DMS 273 treated with DMSO at 0.1 percent for 48 hours (cell line): ENCODE data around the gene MMP24.

Source experiments
- DNase-seq: peaks from one replicate; lab custom pipeline; 2025; lab: John Stamatoyannopoulos, UW

The MMP24 gene

DNA sequence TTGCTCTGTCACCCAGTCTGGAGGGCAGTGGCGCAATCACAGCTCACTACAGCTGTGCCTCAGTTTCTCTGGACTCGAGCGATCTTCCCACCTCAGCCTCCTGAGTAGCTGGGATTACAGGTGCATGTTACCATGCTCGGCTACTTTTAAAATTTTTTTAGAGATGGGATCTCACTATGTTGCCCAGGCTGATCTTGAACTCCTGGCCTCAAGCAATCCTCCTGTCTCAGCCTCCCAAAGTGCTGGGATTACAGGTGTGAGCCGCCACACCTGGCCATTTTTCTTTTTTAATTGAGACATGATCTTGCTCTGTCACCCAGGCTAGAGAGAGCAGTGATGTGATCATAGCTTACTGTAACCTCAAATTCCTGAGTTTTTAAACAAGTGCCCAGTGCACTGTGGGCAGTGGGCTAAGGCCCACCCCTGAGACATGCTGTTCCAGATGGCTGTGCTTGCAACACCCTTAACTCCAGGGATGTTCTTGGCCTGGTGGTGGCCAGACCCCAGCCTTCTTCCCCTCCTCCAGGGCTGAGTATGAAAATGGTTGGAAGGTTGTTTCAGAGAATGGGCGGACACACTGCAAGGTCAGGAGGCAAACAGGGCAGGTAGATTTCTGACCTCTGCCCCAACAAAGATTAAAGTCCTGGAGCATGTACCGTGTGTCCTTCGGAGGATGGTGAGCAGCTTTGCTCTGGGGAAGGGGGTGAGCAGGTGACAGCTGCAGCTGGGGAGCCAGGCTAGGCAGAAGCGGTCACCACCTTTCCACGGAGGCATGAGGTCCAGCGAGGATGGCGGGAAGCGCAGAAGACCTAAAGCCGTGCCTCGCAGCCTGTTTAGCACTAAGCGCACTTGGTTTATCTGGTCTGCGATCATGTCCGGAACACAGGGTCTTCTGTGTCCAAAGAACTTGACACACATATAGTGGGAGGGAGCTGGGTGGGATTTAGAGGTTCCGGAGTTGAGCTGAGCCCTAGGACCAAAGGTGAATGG is 67.1 kb downstream of the MMP24 start:
- no peak for DNase-seq

DNA sequence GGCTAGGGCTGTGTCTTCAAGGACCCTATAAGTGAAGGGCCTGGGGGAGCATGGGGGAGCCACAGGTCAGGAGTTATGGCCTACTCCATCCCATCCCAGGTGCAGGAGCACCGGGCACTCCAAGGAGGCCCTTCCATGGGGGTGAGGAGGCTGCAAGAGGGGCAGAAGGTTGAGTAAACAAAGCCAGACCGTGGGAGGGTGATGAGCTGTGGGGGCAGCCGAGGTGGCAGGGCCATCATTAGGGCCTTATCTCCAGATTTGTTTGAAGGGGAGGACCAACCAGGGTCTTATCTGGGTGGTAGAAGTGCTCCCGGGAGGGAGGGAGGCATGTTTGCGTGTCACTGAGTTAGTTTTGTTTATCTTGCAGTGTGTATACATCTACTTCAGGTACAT is 67.8 kb downstream of the MMP24 start:
- DNase-seq, result no peak

DNA sequence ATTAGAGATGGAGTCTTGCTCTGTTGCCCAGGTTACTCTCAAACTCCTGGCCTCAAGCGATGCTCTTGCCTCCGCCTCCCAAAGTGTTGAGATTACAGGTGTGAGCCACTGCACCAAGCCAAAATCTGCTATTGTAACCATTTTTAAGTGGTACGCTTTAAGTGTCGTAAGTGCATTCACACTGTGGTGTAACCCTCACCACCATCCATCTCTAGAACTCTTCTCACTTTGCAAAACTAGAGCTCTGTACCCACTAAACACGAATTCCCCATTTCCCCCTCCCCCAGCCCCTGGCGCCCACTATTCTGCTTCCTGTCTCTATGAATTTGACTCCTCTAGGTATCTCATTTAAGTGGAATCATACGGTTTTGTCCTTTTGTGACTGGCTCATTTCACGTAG is 68.6 kb downstream of the MMP24 start:
- no peak for DNase-seq

DNA sequence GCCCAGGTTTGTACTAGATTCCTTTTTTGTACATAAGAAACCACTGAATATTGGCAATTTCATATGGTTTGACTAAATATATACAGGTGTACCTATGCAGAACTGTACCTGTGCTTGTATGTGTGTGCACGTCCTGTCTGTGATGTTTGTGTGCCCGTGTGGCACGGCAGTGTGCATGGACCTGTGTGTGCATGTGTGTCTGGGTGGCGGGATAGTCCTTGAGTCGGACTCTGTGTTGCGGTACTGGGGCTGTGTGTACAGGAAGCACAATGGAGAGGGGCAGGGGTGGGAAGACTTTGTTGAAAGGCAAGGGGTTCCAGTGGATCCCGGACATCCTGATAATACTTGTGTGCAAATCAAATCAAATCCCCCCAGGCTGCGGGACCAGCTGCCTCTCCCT is 69.2 kb downstream of the MMP24 start:
- DNase-seq, result no peak

DNA sequence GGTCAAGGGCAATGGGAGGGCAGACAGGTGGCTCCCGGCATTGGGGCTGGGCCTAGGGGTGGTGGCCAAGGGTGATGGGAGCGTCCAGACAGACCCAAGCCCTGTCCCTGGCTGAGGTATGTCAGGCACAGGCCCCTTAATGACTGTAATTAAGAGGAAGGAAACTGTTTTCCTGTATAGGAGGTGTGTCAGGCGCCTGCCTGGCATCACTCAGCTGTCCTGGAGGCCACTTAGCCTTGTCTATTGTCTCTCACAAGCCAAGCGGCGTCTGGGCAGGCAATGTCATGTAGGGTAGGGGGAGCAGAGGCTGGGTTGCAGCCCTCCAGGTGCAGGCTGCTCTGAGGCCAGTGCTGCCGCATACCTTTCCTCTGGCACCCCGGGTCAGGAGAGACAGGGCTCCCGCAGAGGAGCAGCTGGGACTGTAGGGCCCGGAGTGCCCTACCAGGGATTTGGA is 69.6 kb downstream of the MMP24 start:
- no peak for DNase-seq

DNA sequence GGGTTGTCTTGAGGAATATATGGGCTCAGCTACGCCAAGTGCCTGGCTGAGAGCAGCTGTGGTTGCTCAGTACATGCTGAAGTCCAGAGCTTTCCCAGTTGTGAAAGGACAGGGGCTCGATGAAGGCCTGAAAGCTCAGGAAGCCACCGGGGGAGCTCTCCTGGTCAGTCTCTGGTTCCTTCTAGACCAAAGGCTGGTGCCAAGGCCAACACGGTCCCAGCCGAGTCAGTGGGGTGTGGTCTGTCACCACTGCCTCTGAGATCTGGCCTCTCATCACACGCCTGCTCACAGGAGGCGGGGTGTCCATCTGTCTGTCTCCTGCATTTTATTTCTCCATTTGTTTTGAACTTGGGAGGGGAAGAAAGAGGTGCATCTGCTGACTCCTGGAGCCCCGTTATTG is 70.7 kb downstream of the MMP24 start:
- no peak for DNase-seq

DNA sequence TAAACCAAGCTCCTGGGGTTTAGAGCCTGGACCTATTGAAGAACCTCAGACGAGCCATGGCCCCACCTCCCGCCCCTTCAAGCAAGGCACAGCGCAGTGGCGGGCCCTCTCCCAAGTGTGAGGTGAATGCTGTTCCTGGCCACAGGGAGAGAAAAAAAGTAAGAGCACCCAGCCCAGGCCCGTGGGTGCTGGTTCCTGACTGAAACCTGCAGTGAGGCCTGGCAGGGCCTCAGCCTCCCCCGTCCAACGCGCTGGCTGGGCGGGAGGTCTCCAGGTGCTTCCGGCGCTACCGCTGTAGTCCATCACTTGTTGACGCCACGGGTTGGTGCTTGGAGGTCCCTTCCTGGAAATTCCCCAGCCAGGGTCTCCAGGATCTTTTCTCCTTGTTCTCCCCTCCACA is 71.2 kb downstream of the MMP24 start:
- DNase-seq, result no peak

DNA sequence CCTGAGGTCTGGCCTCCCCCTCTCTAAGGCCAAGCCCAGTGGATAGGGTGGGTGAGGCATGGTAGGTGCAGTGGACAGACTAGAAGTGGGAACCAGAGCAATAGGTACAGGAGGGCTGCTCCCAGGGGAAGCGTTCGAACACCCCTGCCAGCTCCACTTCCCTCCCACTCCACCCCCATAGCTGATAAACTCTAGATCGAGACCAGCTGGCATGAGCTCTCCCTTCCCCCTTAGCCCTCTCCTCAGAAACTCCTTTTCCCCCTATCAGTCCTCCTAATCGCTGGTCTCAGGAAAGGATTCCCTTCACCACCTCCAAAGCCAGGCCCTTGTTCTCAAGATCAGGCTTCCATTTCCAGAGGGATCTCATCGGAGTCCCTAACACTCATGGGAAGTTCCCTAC is 71.8 kb downstream of the MMP24 start:
- no peak for DNase-seq

DNA sequence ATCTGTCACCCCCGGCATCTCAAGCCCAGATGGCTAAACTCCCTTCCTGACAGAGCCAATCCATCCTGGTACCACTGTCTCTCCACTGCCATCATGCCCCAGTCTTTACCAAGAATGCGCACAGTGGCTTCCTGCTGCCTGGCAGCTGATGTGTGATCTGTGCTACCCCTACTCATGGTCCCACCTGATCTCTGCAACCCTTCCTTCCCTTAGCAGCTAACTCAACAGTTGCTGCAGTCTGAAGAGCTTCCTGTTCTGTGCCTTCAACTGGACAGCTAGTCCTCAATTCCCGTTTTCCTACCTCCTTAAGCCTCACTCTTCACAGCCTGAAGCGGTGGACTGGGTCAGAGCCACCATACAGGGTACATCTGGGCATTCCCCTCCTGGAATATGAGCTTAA is 73.3 kb downstream of the MMP24 start:
- DNase-seq, result no peak

DNA sequence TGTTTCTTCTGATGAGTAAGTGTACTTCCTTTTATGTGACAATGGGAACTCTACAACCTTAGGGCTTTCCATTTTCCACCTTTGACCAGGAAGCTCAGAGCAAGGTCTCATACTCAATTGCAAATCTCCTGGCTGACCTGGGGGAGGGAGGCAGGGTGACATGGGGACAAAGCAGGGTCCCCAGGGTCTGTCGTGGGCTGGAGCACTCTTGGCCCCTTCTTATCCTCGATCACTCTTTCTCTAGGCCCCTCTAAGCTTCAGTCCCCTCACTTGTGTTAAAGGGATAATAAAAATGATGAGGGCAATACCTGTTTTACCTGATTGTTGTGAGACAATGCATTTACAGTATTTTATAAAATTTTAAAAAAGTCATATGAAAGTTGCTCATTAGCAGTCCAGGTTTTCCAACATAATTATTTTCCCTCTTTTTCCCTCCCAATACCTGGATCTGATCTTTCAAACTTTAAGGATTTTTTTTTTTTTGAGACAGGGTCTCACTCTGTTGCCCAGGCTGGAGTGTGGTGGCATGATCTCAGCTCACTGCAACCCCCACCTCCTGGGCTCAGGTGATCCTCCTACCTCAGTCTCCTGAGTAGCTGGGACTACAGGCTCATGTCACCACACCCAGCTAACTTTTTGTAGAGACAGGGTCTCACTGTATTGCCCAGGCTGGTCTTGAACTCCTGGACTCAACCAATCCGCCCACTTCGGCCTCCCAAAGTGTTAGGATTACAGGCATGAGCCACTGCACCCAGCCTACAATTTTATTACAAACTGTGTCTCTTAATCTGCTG is 74.2 kb downstream of the MMP24 start:
- no peak for DNase-seq

DNA sequence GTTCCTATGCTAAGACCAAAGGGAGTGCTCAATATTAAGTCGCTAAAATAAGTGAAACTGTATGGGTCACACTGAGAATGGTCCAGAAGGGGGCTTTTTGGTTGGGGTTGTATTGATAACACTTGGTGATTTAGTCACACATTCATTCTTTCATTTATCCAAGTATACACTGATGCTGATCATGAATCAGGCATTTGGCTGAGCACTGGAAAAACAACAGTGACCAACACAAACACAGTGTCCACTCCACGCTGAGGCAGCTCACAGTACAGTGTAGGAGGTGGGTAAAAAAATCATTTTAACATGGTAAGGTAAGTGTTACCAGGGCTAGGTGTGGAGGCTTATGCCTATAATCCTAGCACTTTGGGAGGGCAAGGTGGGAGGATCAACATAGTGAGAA is 74.9 kb downstream of the MMP24 start:
- DNase-seq, result no peak

DNA sequence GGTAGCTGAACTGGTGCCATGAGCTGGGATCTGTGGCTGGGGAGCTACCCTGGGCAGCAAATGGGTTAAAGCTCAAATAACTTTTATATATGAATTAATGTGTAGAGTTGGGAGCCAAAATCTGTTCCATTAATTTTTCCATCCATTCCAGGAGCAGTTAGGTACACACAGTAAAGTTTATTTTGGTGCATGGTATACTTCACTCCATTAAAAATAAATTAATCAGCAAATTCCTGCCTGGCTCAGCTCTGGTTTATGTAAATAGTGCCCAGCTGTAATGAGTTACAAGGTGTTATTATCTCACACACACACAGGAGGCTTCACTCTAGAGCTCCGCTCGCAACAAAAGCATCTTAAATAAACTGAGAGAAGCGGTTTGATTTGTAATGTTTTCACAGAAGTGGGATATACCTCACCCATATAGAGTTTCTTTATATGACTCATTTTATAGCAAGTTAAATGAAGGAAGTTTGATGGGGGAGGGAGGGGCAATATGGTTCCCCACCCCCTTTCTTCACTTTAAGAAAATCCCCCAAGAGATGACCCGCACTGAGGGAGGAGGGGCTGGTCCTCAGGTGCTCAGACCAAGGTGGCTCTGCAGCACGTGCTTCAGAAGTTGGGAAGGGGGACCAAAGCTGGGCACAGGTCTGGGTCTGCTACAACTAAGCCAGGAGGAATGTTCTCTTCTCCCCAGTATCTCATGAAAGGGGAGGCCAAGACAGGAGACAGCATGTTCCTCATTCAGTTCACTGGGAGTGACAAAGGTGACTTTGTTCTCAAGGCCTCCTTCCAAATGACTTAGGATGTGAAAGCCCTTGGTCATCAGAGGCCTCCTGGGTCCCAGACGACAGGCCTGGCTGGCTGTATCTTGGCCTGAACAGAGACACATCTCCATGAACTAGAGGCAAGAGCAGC is 76.2 kb downstream of the MMP24 start:
- no peak for DNase-seq

DNA sequence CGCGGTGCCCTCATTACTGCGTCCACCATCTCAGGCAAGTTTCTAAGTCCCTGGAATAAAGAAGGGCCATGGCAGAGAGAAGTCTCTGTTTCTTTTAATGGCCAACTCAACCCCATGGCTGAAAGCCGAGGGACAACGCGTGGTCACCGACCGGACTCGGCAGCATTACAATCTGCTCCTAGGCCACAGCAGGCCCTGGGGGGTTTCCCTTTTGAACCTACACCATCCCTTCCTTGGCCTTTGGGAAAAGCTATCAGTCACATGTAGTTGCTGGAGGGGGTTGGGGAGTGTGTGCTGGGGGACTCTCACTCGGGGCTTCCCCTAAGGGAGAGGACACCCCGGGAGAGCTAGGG is 76.9 kb downstream of the MMP24 start:
- no peak for DNase-seq

DNA sequence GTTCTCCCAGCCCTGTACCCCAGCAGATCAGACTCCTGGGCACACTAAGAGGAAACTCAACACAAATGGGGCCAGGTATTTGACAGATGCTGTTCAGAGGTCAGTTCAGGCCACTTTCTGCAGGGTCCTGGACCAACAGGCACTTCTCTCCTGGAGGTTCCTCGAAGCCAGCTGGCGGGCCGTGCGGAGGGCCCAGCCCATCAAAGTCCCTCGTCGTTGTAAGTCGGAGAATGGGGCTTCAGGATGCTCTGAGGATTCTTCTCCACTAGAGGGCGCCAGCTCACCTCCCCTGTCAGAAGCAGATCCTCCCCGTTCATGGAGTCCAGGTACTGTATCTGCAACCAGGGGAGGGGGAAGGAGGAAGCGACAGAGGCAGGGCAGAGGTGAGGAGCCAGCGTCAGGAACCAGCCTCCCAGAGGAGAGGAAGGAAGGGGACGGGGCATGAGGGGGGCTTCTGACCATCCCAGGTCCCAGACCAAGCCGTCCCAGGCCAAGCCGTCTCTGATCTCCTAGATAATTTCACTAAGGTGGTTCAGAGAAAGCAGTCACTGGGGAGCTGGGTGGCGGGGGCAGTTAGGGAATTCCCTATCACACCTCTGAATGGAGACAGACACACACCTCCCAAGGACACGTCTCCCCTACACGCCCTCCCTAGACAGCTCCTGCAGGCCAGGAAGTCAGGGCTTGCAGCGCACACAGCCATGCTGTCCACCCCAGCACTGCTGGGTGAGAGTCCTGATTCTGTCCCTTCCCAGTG is 77.4 kb downstream of the MMP24 start:
- peak; percentile 62 for DNase-seq

DNA sequence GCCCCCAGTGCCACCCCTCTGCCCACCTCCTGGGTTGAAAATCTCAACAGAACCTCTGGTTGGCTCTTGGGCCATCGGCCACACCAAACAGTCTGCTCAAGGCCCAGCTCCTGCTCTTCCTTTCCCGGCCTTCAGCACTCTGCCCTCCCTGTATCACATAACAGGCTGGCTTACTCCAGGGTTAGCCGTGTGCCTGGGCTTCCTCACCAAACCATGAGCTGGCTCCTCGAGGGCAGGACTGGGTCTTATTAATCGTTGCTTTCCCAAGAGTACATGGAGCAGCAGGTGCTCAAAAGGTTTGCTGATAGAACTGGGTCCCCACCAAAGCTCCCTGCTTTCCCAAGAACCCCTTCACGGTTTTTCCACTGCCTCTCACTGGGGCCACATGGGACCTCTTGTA is 78.5 kb downstream of the MMP24 start:
- no peak for DNase-seq

DNA sequence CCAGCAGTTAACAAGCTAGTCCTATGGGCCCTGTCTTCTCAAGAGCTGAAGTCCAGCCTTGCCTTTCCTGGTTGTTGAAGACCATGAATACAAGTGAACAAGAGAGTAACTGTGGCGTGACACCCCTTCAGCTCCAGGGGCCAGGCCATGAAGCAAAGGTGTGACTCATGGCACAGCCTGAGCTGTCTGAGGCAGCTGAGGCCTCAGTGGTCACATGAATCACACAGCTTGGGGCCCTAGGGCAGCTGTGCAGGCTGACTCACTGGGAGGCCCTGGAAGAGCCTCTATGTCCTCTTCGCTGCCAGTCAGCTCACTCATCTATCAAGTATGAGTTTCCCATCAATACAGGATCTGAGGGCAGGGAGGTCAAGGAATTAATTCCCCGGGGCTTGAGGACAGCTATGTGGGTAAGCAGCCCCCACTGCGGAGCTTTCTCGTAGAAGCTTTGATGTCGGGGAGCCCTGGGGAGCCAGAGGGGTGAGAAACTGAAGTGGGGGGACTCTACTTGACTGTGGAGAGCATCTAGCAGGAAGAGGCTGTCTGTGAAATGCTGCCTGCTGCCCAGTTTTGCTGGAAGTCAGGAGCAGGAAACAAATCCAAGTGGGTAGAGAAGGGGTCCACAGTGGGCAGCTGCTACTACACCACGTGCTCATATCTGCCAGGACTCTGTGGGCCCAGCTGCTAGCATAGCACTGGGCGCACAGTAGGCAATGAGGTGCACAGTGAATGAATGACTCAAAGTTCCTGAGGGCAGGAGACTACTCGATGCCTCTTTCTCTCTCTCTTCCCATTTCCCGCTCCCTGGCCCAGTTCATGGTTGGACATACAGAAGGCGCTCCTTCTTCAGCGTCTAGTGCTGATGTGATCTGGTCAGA is 79.4 kb downstream of the MMP24 start:
- DNase-seq, result no peak

DNA sequence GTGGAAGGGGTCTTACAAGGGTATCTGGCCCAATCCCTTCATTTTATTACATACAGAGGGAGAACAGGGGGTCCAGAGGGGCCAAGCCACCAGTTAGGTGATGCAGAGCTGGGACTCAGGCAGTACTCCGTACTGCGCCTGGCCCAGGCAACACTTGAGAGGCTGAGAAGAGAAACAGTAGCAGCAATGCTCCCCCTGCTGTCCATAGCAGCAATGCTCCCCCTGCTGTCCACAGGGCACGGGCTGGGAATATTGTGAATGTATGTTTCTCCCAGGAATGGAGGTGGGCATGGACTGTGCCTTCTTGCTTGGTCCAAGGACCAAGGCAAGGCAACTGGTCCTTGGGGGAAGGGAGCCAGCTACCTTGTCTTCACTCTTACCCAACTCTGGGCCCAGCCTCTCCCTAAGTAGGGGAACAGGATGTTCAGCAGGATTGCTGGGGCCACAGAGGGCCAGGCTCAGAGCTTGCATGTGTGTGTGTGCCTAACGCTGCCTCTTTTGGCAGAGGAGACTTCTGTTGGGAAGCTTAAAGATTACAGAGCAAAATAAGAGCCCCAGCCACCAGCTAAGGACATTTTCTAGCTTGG is 80.5 kb downstream of the MMP24 start:
- peak; percentile 22 for DNase-seq

DNA sequence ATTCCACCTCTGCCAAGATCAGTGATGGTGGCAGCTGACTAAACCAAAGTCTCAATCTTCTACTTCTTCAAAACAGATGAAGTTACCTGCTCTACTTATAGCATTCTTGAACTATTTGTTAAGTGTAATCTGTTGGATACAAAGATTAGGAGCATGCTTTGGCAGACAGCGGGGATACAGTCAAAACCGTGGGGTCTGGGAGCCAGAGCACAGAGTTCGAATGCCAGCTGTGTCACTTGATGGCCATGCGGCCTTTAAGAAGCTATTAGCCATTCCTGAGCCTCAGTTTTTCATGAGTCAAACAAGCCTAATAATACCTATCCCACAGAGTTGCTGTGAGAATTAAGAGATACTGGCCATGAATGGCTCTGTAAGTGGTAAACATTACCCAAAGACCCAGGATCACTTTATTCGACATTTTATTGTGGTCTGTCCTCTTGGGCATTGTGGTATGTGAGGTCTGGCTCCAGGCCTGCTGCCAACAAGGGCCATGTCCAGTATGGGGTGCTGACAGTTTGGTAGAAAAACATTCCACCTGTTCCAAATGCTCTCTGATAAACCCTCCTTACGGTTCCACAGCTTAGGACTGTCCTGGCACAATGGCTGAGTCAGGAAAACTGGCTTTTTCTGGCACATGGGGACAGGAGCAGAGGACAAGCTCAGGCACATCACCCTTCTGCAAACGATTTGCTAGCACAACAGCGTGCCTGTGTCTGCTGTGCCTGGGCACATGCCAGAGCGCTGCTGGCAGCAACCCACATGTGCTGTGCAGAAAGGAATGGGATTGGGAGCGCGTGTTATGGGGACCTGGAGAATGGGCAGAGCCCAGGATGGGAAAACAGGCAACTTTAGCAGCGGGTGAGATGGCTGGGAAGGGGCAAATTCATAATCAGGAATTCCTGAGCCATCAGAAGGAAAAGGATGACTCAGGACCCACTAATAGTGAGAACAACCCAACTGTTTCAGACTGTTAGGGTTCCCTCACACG is 81.5 kb downstream of the MMP24 start:
- DNase-seq, result peak; percentile 52

DNA sequence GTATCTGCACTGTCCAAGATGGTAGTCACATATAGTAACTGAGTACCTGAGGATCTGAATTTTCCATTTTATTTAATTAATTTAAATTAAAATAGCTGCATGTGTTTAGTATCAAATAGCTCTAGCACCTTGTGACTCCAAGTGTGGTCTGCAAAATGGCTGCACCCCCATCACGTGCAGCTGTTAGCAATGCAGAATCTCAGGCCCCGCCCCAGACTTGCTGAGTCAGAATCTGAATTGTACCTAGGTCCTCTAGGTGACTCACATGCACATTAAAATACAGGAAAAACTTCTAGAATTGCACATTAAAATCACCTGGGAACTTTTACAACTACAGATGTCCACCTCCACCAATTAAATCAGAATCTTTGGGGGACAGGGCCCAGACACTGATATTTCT is 84.9 kb downstream of the MMP24 start:
- DNase-seq, result no peak
